GM12865 (cell line): ENCODE results near the gene STMND1.

ENCODE experiments used
- DNase-seq: peaks from one replicate; pipeline ENCODE4 v3.0.0; 2010; ENCODE audit warnings: low read depth
- H3K4me3 ChIP-seq: 2 replicates; pipeline ENCODE4 v1.5.1; 2011; ENCODE audit warnings: mild to moderate bottlenecking, low read depth, low read length, control low read depth
- TF ChIP-seq, protein P1 (sequence below): IDR thresholded peaks from 2 replicates; pipeline ENCODE4 v1.5.1; 2011; ENCODE audit warnings: low read length, control low read depth, low read depth, inconsistent platforms; ENCODE audit not compliant: insufficient read depth; ENCODE audit errors: missing control alignments

STMND1 gene

DNA sequence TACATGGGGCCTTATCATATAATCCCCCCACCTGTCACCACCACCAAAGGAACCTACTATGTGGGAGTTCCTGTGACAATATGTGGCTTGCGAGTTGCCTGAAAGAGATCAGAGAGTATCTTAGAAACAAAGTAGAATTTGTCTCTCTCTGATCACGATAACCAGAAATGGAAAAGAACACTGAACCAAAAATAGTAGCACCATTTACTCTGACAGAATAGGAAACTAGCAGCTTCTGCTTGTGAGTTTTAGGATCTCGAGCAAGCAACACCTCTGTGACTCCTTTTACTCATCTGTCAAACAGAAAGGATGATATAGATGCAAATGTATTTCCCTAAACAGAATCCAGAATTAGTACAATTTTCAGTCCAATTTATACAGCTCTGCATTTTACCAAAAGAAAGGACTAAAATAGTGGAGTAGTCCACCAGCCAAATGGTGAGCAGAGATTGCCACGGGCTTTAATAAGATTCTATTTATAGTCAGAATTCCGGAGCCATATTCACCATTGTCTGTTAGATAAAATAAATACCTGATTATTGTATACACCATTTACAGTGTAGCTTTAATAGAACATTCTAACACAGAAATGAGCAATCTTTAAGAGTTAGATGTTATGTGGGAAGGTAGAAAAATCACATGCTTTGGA is 19.9 kb upstream of the STMND1 start:
- H3K4me3 ChIP-seq = no peak overlapping the region
- TF ChIP-seq, protein P1, sequence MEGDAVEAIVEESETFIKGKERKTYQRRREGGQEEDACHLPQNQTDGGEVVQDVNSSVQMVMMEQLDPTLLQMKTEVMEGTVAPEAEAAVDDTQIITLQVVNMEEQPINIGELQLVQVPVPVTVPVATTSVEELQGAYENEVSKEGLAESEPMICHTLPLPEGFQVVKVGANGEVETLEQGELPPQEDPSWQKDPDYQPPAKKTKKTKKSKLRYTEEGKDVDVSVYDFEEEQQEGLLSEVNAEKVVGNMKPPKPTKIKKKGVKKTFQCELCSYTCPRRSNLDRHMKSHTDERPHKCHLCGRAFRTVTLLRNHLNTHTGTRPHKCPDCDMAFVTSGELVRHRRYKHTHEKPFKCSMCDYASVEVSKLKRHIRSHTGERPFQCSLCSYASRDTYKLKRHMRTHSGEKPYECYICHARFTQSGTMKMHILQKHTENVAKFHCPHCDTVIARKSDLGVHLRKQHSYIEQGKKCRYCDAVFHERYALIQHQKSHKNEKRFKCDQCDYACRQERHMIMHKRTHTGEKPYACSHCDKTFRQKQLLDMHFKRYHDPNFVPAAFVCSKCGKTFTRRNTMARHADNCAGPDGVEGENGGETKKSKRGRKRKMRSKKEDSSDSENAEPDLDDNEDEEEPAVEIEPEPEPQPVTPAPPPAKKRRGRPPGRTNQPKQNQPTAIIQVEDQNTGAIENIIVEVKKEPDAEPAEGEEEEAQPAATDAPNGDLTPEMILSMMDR = no peak
- DNase-seq = no peak

DNA sequence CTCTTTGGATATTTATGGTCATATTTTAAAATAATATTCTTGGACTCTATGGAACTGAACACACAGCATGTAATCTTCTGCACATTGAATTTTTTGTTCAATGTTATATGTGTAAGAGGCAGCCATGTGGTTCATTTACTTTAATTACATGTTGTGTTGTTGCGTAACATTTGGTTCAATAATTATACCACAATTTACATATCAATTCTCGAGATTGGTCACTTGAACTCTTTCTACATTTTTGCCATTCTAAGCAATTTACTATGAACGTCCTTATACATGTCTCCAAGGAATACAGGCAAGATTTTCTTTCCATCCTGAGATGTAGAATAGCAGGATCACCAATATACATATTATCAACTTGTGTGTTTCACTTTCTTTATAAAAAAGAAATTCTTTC is 18.5 kb upstream of the STMND1 start:
- no peak for DNase-seq
- TF ChIP-seq, protein P1 = no peak
- H3K4me3 ChIP-seq = no peak overlapping the region

DNA sequence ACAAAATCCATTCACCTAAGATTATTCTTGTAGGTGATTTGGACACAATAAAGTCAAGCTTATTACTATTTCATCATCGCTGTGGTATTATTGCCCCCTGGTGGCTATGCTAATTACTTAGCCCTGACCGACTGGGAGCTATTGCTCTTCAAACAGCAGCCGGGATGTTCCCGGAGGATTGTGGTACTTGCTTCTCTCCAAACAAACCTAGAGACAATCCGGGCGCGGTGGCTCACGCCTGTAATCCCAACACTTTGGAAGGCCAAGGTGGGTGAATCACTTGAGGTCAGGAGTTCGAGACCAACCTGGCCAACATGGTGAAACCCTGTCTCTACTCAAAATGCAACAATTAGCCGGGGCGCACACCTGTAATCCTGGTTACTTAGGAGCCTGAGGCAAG is 15.4 kb upstream of the STMND1 start:
- peak; percentile 41 for DNase-seq
- TF ChIP-seq, protein P1 = peak; percentile 36
- H3K4me3 ChIP-seq = no peak overlapping the region

DNA sequence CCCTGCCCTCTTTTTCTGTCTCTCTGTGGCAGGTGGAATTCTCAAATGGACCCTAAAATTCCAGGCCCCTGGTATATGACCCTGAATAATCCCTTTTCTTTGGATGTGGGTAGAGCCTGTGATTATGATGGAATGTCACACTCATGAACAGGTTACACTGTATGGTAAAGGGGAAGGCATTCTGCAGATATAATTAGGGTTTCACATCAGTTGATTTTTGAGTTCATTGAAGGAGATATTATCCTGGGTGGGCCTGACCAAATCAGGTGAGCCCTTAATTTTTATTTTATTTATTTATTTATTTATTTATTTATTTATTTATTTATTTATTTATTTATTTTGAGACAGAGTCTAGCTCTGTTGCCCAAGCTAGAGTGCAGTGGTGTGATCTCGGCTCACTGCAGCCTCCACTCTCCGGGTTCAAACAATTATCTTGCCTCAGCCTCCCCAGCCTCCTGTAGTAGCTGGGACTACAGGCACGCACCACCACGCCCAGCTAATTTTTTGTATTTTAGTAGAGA is 13.7 kb upstream of the STMND1 start:
- no peak for DNase-seq
- TF ChIP-seq, protein P1 = no peak
- no peak overlapping the region for H3K4me3 ChIP-seq

DNA sequence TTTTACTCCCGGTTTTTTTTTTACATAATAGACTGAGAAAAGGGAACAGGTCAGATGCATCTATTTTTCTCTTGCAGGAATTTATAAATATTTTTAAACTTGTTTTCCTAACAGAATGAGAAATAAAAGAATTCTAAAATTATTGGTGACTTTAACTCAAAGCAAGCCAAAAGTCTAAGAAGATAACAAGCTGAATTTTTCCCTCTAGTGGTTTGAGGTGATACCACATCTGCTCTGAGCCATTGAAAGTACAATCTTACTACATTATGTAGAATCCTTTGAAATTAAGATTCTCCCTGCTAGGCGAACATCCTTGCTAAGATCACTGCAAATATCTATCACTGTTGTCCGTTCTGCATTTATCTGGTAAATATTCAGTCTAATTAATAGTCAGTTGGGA is 10.7 kb upstream of the STMND1 start:
- TF ChIP-seq, protein P1 = no peak
- no peak overlapping the region for H3K4me3 ChIP-seq
- DNase-seq = no peak

DNA sequence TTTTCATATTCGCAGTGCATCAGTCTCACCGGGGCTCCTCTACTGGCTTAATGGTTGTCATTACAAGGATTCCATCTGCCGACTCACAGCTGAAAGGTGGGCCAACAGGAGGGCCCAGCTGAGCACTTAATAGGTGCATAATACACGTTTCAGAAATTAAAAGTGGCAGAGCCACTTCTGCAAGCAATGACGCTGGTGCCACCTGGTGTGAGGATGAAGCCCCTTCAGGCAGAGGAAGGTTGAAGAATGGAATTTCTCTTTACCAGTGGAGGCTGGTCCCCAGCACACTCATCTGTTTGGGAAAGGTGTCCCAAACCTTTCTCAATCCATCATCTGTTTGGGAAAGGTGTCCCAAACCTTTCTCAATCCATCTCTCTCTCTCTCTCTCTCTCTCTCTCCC is 8.2 kb upstream of the STMND1 start:
- H3K4me3 ChIP-seq = no peak overlapping the region
- peak; percentile 5 for DNase-seq
- TF ChIP-seq, protein P1 = peak; percentile 17

DNA sequence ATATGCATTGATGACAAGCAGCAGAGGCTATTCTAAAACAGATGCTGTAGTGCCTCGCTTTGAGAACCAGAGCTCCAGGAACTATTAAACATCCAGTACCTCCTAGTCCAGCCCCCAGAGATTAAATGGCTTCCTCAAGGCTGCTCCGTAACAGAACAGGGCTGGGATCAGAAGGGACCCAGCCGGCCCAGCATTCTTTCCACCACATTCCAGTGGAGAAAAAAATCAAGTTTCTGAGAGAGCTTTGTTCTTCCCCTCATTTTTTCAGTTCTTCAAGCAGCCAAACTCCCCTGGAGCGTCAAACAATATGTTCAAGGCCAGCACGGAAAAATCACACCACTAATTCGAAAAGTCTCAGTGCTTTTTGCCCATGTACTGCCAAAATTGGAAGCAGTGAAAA is 5.8 kb upstream of the STMND1 start:
- no peak for DNase-seq
- TF ChIP-seq, protein P1 = no peak

More for the DNA sequence above, 5.8 kb upstream of the STMND1 start:
- no peak overlapping the region for H3K4me3 ChIP-seq
